ENCODE results near the gene TOB2. TPM values are rescaled to one million over a fixed set of nuclear protein-coding genes. Genes with fewer than 3 reads are reported as not detected.

TOB2 gene
- polyA plus RNA-seq, 1 of the 3 experiments (the other 2 are of a cell fraction), result 8.3 TPM

- peak; percentile 87 for TF ChIP-seq CHD2 (IDR thresholded peaks at IDR 0.05; ENCODE audit: low read length, partially characterized antibody)
Observed at GRCh38 chr22:41448189-41448808, 1.7 kb upstream of the TOB2 start (continued).

GRCh38 chr22:41447435-41448188 is 1.0 kb upstream of the TOB2 start:
- H3K4me1 ChIP-seq (ENCODE audit: control insufficient read depth in 1 of 2, insufficient read depth in 2 of 2, low read depth in 1 of 2, low read length in 1 of 2), result peaks cover 0 to 5% of the 10 kb centered on the region in 2 experiments; a peak in 2 of 4 replicates
- peaks cover 38% of the 10 kb centered on the region for H3K79me2 ChIP-seq (ENCODE audit: insufficient read depth)
- H3K4me3 ChIP-seq (ENCODE audit: low read depth in 2 of 2, low read length in 1 of 2), result peak overlapping the region; percentile 68 to 74
- peak overlapping the region; percentile 94 for H3K4me2 ChIP-seq
- POLR2A ChIA-PET, result interaction anchor here (0.9 to 3.1 kb wide), 3 partner anchors 21 to 80 kb away, joined by 3 to 15 read pairs (median 9); partner anchors contain the start of genes ACO2 and PHF5A
- H3K36me3 ChIP-seq (replicated peaks in 1 of 2; ENCODE audit: control insufficient read depth in 1 of 2, insufficient read depth in 2 of 2, low read length in 1 of 2), result peaks cover 3 to 4% of the 10 kb centered on the region in 2 experiments
- peak; percentile 50 for DNase-seq
- H3K27ac ChIP-seq (ENCODE audit: low read depth in 2 of 2, low read length in 1 of 2), result peak overlapping the region; percentile 86 to 97
- peak overlapping the region; percentile 90 for H3K9ac ChIP-seq
- peaks cover 5% of the 10 kb centered on the region; the same call in 1 of the 2 replicates for H4K20me1 ChIP-seq (ENCODE audit: insufficient read depth)
- CTCF ChIA-PET, result interaction anchor here (1.6 to 1.7 kb wide), 2 partner anchors 44 kb away, joined by 3 to 5 read pairs; no protein-coding TSS in a partner anchor
- no peaks in the 10 kb centered on the region for H3F3A ChIP-seq (replicated peaks; ENCODE audit: insufficient read depth)
- TF ChIP-seq RCOR1 (IDR thresholded peaks at IDR 0.05; ENCODE audit: low read length) (no peak), POLR2AphosphoS5 (IDR thresholded peaks at IDR 0.05; ENCODE audit: low read depth, low read length) (peak; percentile 42; the same call in 1 of the 2 replicates), ZBTB33 (IDR thresholded peaks at IDR 0.05; ENCODE audit: borderline replicate concordance, low read depth) (no peak), NRF1 (IDR thresholded peaks at IDR 0.05; ENCODE audit: low read depth, low read length) (peak; percentile 70)
- H2AFZ ChIP-seq (ENCODE audit: low read depth), result peak overlapping the region; percentile 59; the same call in 1 of the 2 replicates
- no peaks in the 10 kb centered on the region for H3K27me3 ChIP-seq (ENCODE audit: insufficient read depth)
- no peaks in the 10 kb centered on the region for H3K9me2 ChIP-seq
- under 1% methylated on average over 21 of the region's 63 CpGs for WGBS (ENCODE audit: low lambda C conversion rate)
- no peaks in the 10 kb centered on the region for H3K9me3 ChIP-seq

- Histone ChIP-seq H3K4me2 (peak overlapping the region; percentile 85), H4K20me1 (ENCODE audit: insufficient read depth) (peaks cover 16% of the 10 kb centered on the region; the same call in 1 of the 2 replicates), H3K36me3 (replicated peaks in 1 of 2; ENCODE audit: control insufficient read depth in 1 of 2, insufficient read depth in 2 of 2, low read length in 1 of 2) (peaks cover 7 to 8% of the 10 kb centered on the region in 2 experiments), H3F3A (replicated peaks; ENCODE audit: insufficient read depth) (no peaks in the 10 kb centered on the region), H3K79me2 (ENCODE audit: insufficient read depth) (peaks cover 54% of the 10 kb centered on the region), H2AFZ (ENCODE audit: low read depth) (no peak overlapping the region), H3K9me3 (no peaks in the 10 kb centered on the region), H3K27ac (ENCODE audit: low read depth in 2 of 2, low read length in 1 of 2) (peak overlapping the region; percentile 84 to 85; a peak in 3 of 4 replicates), H3K4me3 (ENCODE audit: low read depth in 2 of 2, low read length in 1 of 2) (peak overlapping the region; percentile 68 to 74), H3K9ac (peak overlapping the region; percentile 90), H3K27me3 (ENCODE audit: insufficient read depth) (no peaks in the 10 kb centered on the region), H3K9me2 (no peaks in the 10 kb centered on the region), H3K4me1 (ENCODE audit: control insufficient read depth in 1 of 2, insufficient read depth in 2 of 2, low read depth in 1 of 2, low read length in 1 of 2) (peaks cover 0 to 5% of the 10 kb centered on the region in 2 experiments; a peak in 2 of 4 replicates)
- CTCF ChIA-PET, result interaction anchor here (1.4 to 1.7 kb wide), 2 partner anchors 43 to 98 kb away, joined by 3 to 5 read pairs; partner anchors contain the start of gene POLR3H
- TF ChIP-seq TAF1 (IDR thresholded peaks at IDR 0.05; ENCODE audit: borderline replicate concordance, low read depth, low read length) (no peak), GABPA (IDR thresholded peaks at IDR 0.05; ENCODE audit: low read depth) (no peak)
- WGBS (ENCODE audit: low lambda C conversion rate), result 2% methylated on average over 9 of the region's 34 CpGs
- POLR2A ChIA-PET, result interaction anchor here (1.0 to 3.1 kb wide), 3 partner anchors 22 to 160 kb away, joined by 4 to 15 read pairs (median 9); partner anchors contain the start of genes ACO2, PHF5A and RANGAP1
- DNase-seq, result no peak
Observed at GRCh38 chr22:41446057-41446501, 522 bp downstream of the TOB2 start.
